Measurements from ENCODE around the gene ATP10D. TPM values are rescaled to one million over a fixed set of nuclear protein-coding genes. Genes with fewer than 3 reads are reported as not detected.
"Not testable (repeated sequence)": the region's sequence is repeated elsewhere in the genome, so short reads cannot be mapped to it uniquely, and the experiment has no call there.

ATP10D gene
- total and polyA plus RNA-seq, 2 donors (not counting 1 experiment from before 2014, with no cell fraction given): 16.1 to 36.2 TPM

- H3K9me3 ChIP-seq (ENCODE audit: control extremely low read depth in 1 of 3, control insufficient read depth in 2 of 3, insufficient read depth in 1 of 3, low read length in 2 of 3): peaks cover 0 to 3% (median 0%) of the 10 kb centered on the region in 3 donors
- H3K27ac ChIP-seq (ENCODE audit: low read length in 2 of 2): no peak overlapping the region
- H3K9ac ChIP-seq (ENCODE audit: low read length): no peak overlapping the region
- no peak overlapping the region for H3K4me3 ChIP-seq (ENCODE audit: control extremely low read depth in 1 of 5, extremely low read depth in 1 of 5, insufficient read depth in 1 of 5, low read depth in 2 of 5, low read length in 4 of 5)
- no peak overlapping the region for H2AFZ ChIP-seq (ENCODE audit: insufficient read depth, low read depth, low read length, poor library complexity, severe bottlenecking)
- H3K27ac Mint-ChIP-seq: no peak overlapping the region
- TF ChIP-seq CTCF (IDR thresholded peaks at IDR 0.05) (no peak), EZH2 (IDR thresholded peaks at IDR 0.05; ENCODE audit: borderline replicate concordance, insufficient read depth, low read depth, low read length, poor library complexity, severe bottlenecking) (no peak)
- peaks cover 2% of the 10 kb centered on the region for H3K9me3 Mint-ChIP-seq (ENCODE audit: insufficient read depth)
- peaks cover 9% of the 10 kb centered on the region for H3K79me2 ChIP-seq (ENCODE audit: control insufficient read depth, insufficient read depth, low read length)
- no peaks in the 10 kb centered on the region for H3K27me3 ChIP-seq (replicated peaks in 1 of 4; ENCODE audit: control extremely low read depth in 1 of 4, control insufficient read depth in 3 of 4, insufficient read depth in 4 of 4, low read length in 3 of 4)
- peaks cover 10% of the 10 kb centered on the region for H3K4me1 Mint-ChIP-seq
- ChIA-PET POLR2A (no interaction called here), CTCF (interaction anchor here (0.9 to 1.9 kb wide), 3 partner anchors 15 to 54 kb away, joined by 3 to 6 read pairs (median 5); partner anchors contain the start of gene ATP10D)
- H3K4me2 ChIP-seq (replicated peaks; ENCODE audit: low read depth, low read length, poor library complexity, severe bottlenecking): no peak overlapping the region
- no peaks in the 10 kb centered on the region for H3K27me3 Mint-ChIP-seq
- H3K36me3 ChIP-seq (replicated peaks in 1 of 2; ENCODE audit: control extremely low read depth in 1 of 2, control insufficient read depth in 1 of 2, extremely low read depth in 1 of 2, insufficient read depth in 2 of 2, low read length in 1 of 2): peaks cover 11 to 57% of the 10 kb centered on the region in 2 experiments
- intact Hi-C loops (cut with micrococcal nuclease): no loop called here
- peaks cover 6% of the 10 kb centered on the region for H4K20me1 ChIP-seq (ENCODE audit: control insufficient read depth, insufficient read depth, low read length, poor library complexity, severe bottlenecking)
- H3K4me1 ChIP-seq (ENCODE audit: control insufficient read depth in 2 of 2, insufficient read depth in 2 of 2, low read length in 2 of 2): peaks cover 0 to 5% of the 10 kb centered on the region in 2 donors
- no peak for DNase-seq
- WGBS (ENCODE audit: insufficient coverage): 100% methylated on average over 1 of the region's 2 CpGs
- no peak overlapping the region for H3K4me3 Mint-ChIP-seq
- no peak for ATAC-seq (ENCODE audit: low read depth)
Measured at GRCh38 chr4:47538825-47539154, 53.7 kb downstream of the ATP10D start.

- H3K9me3 ChIP-seq (ENCODE audit: control extremely low read depth in 1 of 3, control insufficient read depth in 2 of 3, insufficient read depth in 1 of 3, low read length in 2 of 3); H3K27ac Mint-ChIP-seq; H3K9me3 Mint-ChIP-seq (ENCODE audit: insufficient read depth); H3K27me3 ChIP-seq (replicated peaks in 1 of 4; ENCODE audit: control extremely low read depth in 1 of 4, control insufficient read depth in 3 of 4, insufficient read depth in 4 of 4, low read length in 3 of 4); H3K4me2 ChIP-seq (replicated peaks; ENCODE audit: low read depth, low read length, poor library complexity, severe bottlenecking); H3K4me3 Mint-ChIP-seq; H3K27me3 Mint-ChIP-seq; H3K4me1 ChIP-seq (ENCODE audit: control insufficient read depth in 2 of 2, insufficient read depth in 2 of 2, low read length in 2 of 2); H3K27ac ChIP-seq (ENCODE audit: low read length in 2 of 2); H3K79me2 ChIP-seq (ENCODE audit: control insufficient read depth, insufficient read depth, low read length); intact Hi-C loops (cut with micrococcal nuclease); POLR2A ChIA-PET; H3K4me3 ChIP-seq (ENCODE audit: control extremely low read depth in 1 of 5, extremely low read depth in 1 of 5, insufficient read depth in 1 of 5, low read depth in 2 of 5, low read length in 4 of 5); H2AFZ ChIP-seq (ENCODE audit: insufficient read depth, low read depth, low read length, poor library complexity, severe bottlenecking); H3K9ac ChIP-seq (ENCODE audit: low read length); H3K4me1 Mint-ChIP-seq; H4K20me1 ChIP-seq (ENCODE audit: control insufficient read depth, insufficient read depth, low read length, poor library complexity, severe bottlenecking); DNase-seq; ATAC-seq (ENCODE audit: low read depth): not testable (repeated sequence)
- CTCF ChIA-PET: interaction anchor here (1.2 to 2.0 kb wide), 3 partner anchors 10 to 52 kb away, joined by 3 to 4 read pairs (median 3); no protein-coding TSS in a partner anchor
- no CpG with 5 or more reads among the region's 5 CpGs for WGBS (ENCODE audit: insufficient coverage)
- peaks cover 1 to 54% of the 10 kb centered on the region in 2 experiments for H3K36me3 ChIP-seq (replicated peaks in 1 of 2; ENCODE audit: control extremely low read depth in 1 of 2, control insufficient read depth in 1 of 2, extremely low read depth in 1 of 2, insufficient read depth in 2 of 2, low read length in 1 of 2)
Measured at GRCh38 chr4:47542640-47543039, 57.6 kb downstream of the ATP10D start.
